Mononuclear cell (primary cell): ENCODE measurements around the gene OGFRL1. TPM values are rescaled to one million over a fixed set of nuclear protein-coding genes. Genes with fewer than 3 reads are reported as not detected.

Experiments used
- H3K27me3 ChIP-seq: 2 replicates; pipeline ENCODE4 v1.6.0; 2011; ENCODE audit warnings: low read length, control low read depth; ENCODE audit not compliant: insufficient read depth
- H3K4me1 ChIP-seq: 2 replicates; pipeline ENCODE4 v1.5.1; 2011; ENCODE audit warnings: mild to moderate bottlenecking, low read length, control low read depth; ENCODE audit not compliant: insufficient read depth
- H3K4me3 ChIP-seq: 2 replicates; pipeline ENCODE4 v1.5.1; 2011; ENCODE audit warnings: mild to moderate bottlenecking, low read length, moderate library complexity
- H3K9me3 ChIP-seq: 2 replicates; pipeline ENCODE4 v1.5.1; 2011; ENCODE audit warnings: low read depth, mild to moderate bottlenecking, control low read depth, low read length
- total RNA-seq: library from RNA; depleted of rRNA; stranded (reverse); fragments of >200 nt; gene quantifications from one replicate; pipeline ENCODE4 v1.2.3, GENCODE V29; 2012

Gene OGFRL1
- total RNA-seq, 1 donor, result 42.0 TPM

GRCh38 chr6:71300561-71301168 is 12.1 kb downstream of the OGFRL1 start:
- H3K4me1 ChIP-seq, result no peaks in the 10 kb centered on the region
- no peaks in the 10 kb centered on the region for H3K27me3 ChIP-seq
- no peak overlapping the region for H3K4me3 ChIP-seq
- H3K9me3 ChIP-seq, result no peaks in the 10 kb centered on the region

- Histone ChIP-seq H3K27me3 (no peaks in the 10 kb centered on the region), H3K4me1 (no peaks in the 10 kb centered on the region), H3K9me3 (no peaks in the 10 kb centered on the region), H3K4me3 (no peak overlapping the region)
Observed at GRCh38 chr6:71301546-71301945, 12.9 kb downstream of the OGFRL1 start.

GRCh38 chr6:71309656-71310055 is 21.0 kb downstream of the OGFRL1 start:
- no peak overlapping the region for H3K4me3 ChIP-seq
- no peaks in the 10 kb centered on the region for H3K4me1 ChIP-seq
- H3K27me3 ChIP-seq, result no peaks in the 10 kb centered on the region
- no peaks in the 10 kb centered on the region for H3K9me3 ChIP-seq

- Histone ChIP-seq H3K4me3 (no peak overlapping the region), H3K27me3 (no peaks in the 10 kb centered on the region), H3K9me3 (no peaks in the 10 kb centered on the region), H3K4me1 (no peaks in the 10 kb centered on the region)
Observed at GRCh38 chr6:71310261-71310660, 21.6 kb downstream of the OGFRL1 start.

- Histone ChIP-seq H3K4me3 (no peak overlapping the region), H3K9me3 (no peaks in the 10 kb centered on the region), H3K4me1 (no peaks in the 10 kb centered on the region), H3K27me3 (no peaks in the 10 kb centered on the region)
Observed at GRCh38 chr6:71312089-71312488, 23.5 kb downstream of the OGFRL1 start.

- no peak overlapping the region for H3K4me3 ChIP-seq
- H3K9me3 ChIP-seq, result no peaks in the 10 kb centered on the region
- no peaks in the 10 kb centered on the region for H3K4me1 ChIP-seq
- no peaks in the 10 kb centered on the region for H3K27me3 ChIP-seq
Observed at GRCh38 chr6:71317441-71317840, 28.8 kb downstream of the OGFRL1 start.

GRCh38 chr6:71320041-71320440 is 31.4 kb downstream of the OGFRL1 start:
- H3K27me3 ChIP-seq, result no peaks in the 10 kb centered on the region
- no peaks in the 10 kb centered on the region for H3K9me3 ChIP-seq
- no peak overlapping the region for H3K4me3 ChIP-seq
- H3K4me1 ChIP-seq, result peaks cover 4% of the 10 kb centered on the region

- no peaks in the 10 kb centered on the region for H3K9me3 ChIP-seq
Observed at GRCh38 chr6:71321314-71321713, 32.7 kb downstream of the OGFRL1 start.

GRCh38 chr6:71324194-71324785 is 35.7 kb downstream of the OGFRL1 start:
- Histone ChIP-seq H3K9me3 (no peaks in the 10 kb centered on the region), H3K27me3 (no peaks in the 10 kb centered on the region), H3K4me1 (peaks cover 4% of the 10 kb centered on the region), H3K4me3 (no peak overlapping the region)

More at GRCh38 chr6:71321314-71321713, 32.7 kb downstream of the OGFRL1 start:
- peaks cover 4% of the 10 kb centered on the region for H3K4me1 ChIP-seq
- H3K27me3 ChIP-seq, result no peaks in the 10 kb centered on the region
- H3K4me3 ChIP-seq, result no peak overlapping the region

- Histone ChIP-seq H3K4me3 (no peak overlapping the region), H3K27me3 (no peaks in the 10 kb centered on the region), H3K4me1 (peaks cover 4% of the 10 kb centered on the region), H3K9me3 (no peaks in the 10 kb centered on the region)
Observed at GRCh38 chr6:71326611-71327010, 38.0 kb downstream of the OGFRL1 start.

GRCh38 chr6:71330501-71330900 is 41.9 kb downstream of the OGFRL1 start:
- no peaks in the 10 kb centered on the region for H3K4me1 ChIP-seq
- H3K4me3 ChIP-seq, result no peak overlapping the region
- no peaks in the 10 kb centered on the region for H3K27me3 ChIP-seq
- H3K9me3 ChIP-seq, result no peaks in the 10 kb centered on the region

GRCh38 chr6:71332012-71332411 is 43.4 kb downstream of the OGFRL1 start:
- no peaks in the 10 kb centered on the region for H3K27me3 ChIP-seq
- no peaks in the 10 kb centered on the region for H3K4me1 ChIP-seq
- no peak overlapping the region for H3K4me3 ChIP-seq
- H3K9me3 ChIP-seq, result no peaks in the 10 kb centered on the region

GRCh38 chr6:71333050-71333449 is 44.4 kb downstream of the OGFRL1 start:
- Histone ChIP-seq H3K27me3 (no peaks in the 10 kb centered on the region), H3K4me1 (no peaks in the 10 kb centered on the region), H3K4me3 (no peak overlapping the region), H3K9me3 (no peaks in the 10 kb centered on the region)

GRCh38 chr6:71333697-71334096 is 45.1 kb downstream of the OGFRL1 start:
- Histone ChIP-seq H3K4me3 (no peak overlapping the region), H3K27me3 (no peaks in the 10 kb centered on the region), H3K9me3 (no peaks in the 10 kb centered on the region), H3K4me1 (no peaks in the 10 kb centered on the region)

GRCh38 chr6:71334768-71335167 is 46.2 kb downstream of the OGFRL1 start:
- no peaks in the 10 kb centered on the region for H3K27me3 ChIP-seq
- H3K4me1 ChIP-seq, result no peaks in the 10 kb centered on the region
- H3K4me3 ChIP-seq, result no peak overlapping the region
- no peaks in the 10 kb centered on the region for H3K9me3 ChIP-seq

- no peak overlapping the region for H3K4me3 ChIP-seq
Observed at GRCh38 chr6:71335544-71335943, 46.9 kb downstream of the OGFRL1 start.

More at GRCh38 chr6:71335544-71335943, 46.9 kb downstream of the OGFRL1 start:
- H3K9me3 ChIP-seq, result no peaks in the 10 kb centered on the region
- no peaks in the 10 kb centered on the region for H3K27me3 ChIP-seq
- H3K4me1 ChIP-seq, result no peaks in the 10 kb centered on the region
